Common myeloid progenitor, CD34-positive (primary cell): Measurements from ENCODE around the gene SLX4IP.

ENCODE experiments used
- CTCF ChIA-PET: fragments of 350-600 bp; sonication (Branson Sonifier 250); formaldehyde crosslinking; loops from one replicate; lab custom pipeline; 2021; ENCODE audit warnings: antibody characterized with exemption; lab: Charles Lee
- POLR2A ChIA-PET: fragments of 350-600 bp; sonication (Branson Sonifier 250); formaldehyde crosslinking; loops from one replicate; lab custom pipeline; 2021; ENCODE audit warnings: antibody characterized with exemption; lab: Charles Lee
- DNase-seq, 3 donors: peaks; one replicate each; pipeline versions ENCODE4 v3.0.0 to v3.0.0-alpha.2; 2013
- H3K27ac ChIP-seq, 2 experiments: 1 replicate in 1 of 2; 2 replicates in 1 of 2; pipeline ENCODE4 v1.7.0; 2013; ENCODE audit warnings: inconsistent platforms in 2 of 2, low read length in 2 of 2, mild to moderate bottlenecking in 2 of 2, low read depth in 1 of 2, moderate library complexity in 1 of 2; ENCODE audit not compliant: severe bottlenecking in 2 of 2, insufficient read depth in 1 of 2, poor library complexity in 1 of 2
- H3K27me3 ChIP-seq, 5 experiments: replicated peaks in 2 of 5; 1 replicate in 3 of 5; 2 replicates in 2 of 5; pipeline versions ENCODE4 v1.6.1 to v1.7.0; 2013; ENCODE audit warnings: low read length in 4 of 5, mild to moderate bottlenecking in 2 of 5, moderate library complexity in 2 of 5, inconsistent platforms in 1 of 5; ENCODE audit not compliant: insufficient read depth in 5 of 5, control insufficient read depth in 4 of 5
- H3K36me3 ChIP-seq, 4 experiments: 1 replicate in 2 of 4; 2 replicates in 2 of 4; pipeline versions ENCODE4 v1.6.1 to v1.7.0; 2013; ENCODE audit warnings: low read length in 3 of 4, control low read depth in 1 of 4, mild to moderate bottlenecking in 1 of 4; ENCODE audit not compliant: control insufficient read depth in 4 of 4, insufficient read depth in 4 of 4
- H3K4me1 ChIP-seq, 4 experiments: 1 replicate in 3 of 4; 2 replicates in 1 of 4; pipeline versions ENCODE4 v1.6.1 to v1.7.1; 2013; ENCODE audit warnings: low read length in 3 of 4, mild to moderate bottlenecking in 3 of 4, control low read depth in 1 of 4, inconsistent platforms in 1 of 4, moderate library complexity in 1 of 4; ENCODE audit not compliant: control insufficient read depth in 4 of 4, insufficient read depth in 4 of 4; ENCODE audit errors: control extremely low read depth in 1 of 4
- H3K4me3 ChIP-seq, 7 experiments: 1 replicate in 4 of 7; 2 replicates in 3 of 7; pipeline versions ENCODE4 v1.5.1 to v1.7.0; 2013; ENCODE audit warnings: mild to moderate bottlenecking in 7 of 7, low read length in 6 of 7, moderate library complexity in 6 of 7, inconsistent platforms in 2 of 7, low read depth in 2 of 7, control low read depth in 1 of 7; ENCODE audit not compliant: insufficient read depth in 4 of 7, control insufficient read depth in 1 of 7; ENCODE audit errors: extremely low read depth in 1 of 7
- H3K9me3 ChIP-seq, 5 experiments: 1 replicate in 4 of 5; 2 replicates in 1 of 5; pipeline versions ENCODE4 v1.6.1 to v1.7.1; 2013; ENCODE audit warnings: low read length in 4 of 5, mild to moderate bottlenecking in 2 of 5, inconsistent platforms in 1 of 5, low read depth in 1 of 5, moderate library complexity in 1 of 5; ENCODE audit not compliant: control insufficient read depth in 4 of 5, insufficient read depth in 2 of 5; ENCODE audit errors: control extremely low read depth in 1 of 5
- WGBS: methylation state at CpG from one replicate; pipeline ENCODE4 v1.1.5; 2013; ENCODE audit not compliant: insufficient coverage; 5-methylcytosine and 5-hydroxymethylcytosine counted together

SLX4IP gene

DNA sequence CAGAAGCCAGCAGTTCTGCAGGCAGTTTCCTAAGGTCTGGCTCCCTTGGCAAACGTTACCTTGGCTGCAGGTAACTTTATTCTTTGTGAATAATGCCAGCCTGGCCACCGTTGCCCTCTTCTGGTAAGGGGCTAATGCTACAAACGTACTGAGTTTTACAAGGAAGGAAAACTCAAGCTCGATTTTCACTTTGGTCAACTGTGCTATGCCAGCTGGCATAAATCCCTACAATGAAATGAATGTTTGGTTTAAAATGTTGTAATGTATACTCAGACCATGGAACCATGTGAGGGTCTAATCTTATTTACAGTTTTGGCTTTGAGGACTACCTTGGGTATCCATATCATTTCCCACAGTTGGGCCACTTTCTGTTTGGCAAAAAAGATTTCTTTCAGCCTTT lies 101.4 kb downstream of the SLX4IP start:
- H3K4me3 ChIP-seq: peak overlapping the region in 2 of 7 experiments; percentile 2 to 21
- WGBS: 22% methylated on average over 4 of the region's 4 CpGs
- DNase-seq: peak; percentile 31 to 48 (median 38)
- no peaks in the 10 kb centered on the region for H3K27me3 ChIP-seq
- H3K27ac ChIP-seq: no peak overlapping the region
- peaks cover 0 to 3% (median 0%) of the 10 kb centered on the region in 4 experiments for H3K36me3 ChIP-seq
- H3K4me1 ChIP-seq: peaks cover 0 to 39% (median 12%) of the 10 kb centered on the region in 4 experiments
- ChIA-PET POLR2A (no interaction called here), CTCF (interaction anchor here (0.7 to 9.1 kb wide), 19 partner anchors 11 to 1010 kb away, joined by 3 to 113 read pairs (median 6); partner anchors contain the start of genes MKKS and SLX4IP)
- H3K9me3 ChIP-seq: no peaks in the 10 kb centered on the region

DNA sequence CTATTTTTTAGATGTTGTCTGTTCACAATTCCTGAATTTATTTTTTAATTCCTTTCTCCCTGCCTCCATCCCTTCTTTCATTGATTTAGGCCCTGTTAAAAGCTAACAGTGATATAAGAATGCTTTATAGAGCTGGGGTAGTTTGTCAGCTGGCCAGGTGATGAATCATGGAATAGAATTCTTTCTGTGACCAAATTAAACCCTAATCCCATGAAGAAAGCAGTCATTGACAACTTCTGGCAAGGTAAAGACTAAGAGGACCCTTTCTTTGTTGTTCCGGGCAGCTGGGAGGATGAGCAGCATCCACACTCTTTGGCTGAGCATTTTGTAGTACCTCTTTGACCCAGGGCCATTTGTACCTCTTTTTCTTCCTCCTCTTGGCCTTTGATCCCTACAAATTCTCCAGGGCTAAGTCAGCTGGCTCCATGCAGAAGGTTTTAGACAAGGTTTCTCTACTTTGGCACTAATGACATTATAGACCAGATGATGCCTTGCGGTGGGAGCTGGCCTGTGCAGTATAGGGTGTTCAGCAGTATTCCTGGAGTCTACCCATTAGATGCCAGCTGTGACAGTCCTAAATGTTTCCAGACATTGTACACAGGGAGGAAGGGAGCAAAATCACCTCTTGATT lies 102.9 kb downstream of the SLX4IP start:
- WGBS: 100% methylated on average over 2 of the region's 2 CpGs

DNA sequence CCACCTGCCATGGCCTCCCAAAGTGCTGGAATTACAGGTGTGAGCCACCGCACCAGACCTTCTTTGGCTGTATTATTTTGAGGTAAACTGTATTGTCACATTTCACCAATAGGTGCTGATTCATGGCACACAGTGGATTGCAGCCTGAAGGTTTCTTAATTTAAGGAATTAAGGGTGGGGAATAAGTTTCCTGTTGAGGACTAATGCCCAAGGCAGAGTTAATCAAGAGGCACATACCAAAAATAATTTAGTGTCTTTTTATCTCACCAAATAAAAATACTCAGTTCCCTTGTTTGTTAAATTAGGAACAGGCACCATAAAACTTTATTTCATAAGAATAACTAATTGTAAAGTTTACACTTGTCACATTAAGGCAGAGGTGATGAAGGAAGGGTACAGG lies 103.7 kb downstream of the SLX4IP start:
- POLR2A ChIA-PET: no interaction called here
- Histone ChIP-seq H3K27me3 (no peaks in the 10 kb centered on the region), H3K4me1 (peaks cover 0 to 38% (median 13%) of the 10 kb centered on the region in 4 experiments), H3K9me3 (no peaks in the 10 kb centered on the region), H3K27ac (no peak overlapping the region), H3K36me3 (peaks cover 0 to 3% (median 0%) of the 10 kb centered on the region in 4 experiments), H3K4me3 (no peak overlapping the region)
- WGBS: no CpG with 5 or more reads among the region's 1 CpG
- CTCF ChIA-PET: interaction anchor here (0.6 to 9.1 kb wide), 5 partner anchors 14 to 112 kb away, joined by 3 to 113 read pairs (median 3); no protein-coding TSS in a partner anchor
- no peak for DNase-seq

More for the DNA sequence above, 102.9 kb downstream of the SLX4IP start:
- ChIA-PET POLR2A (no interaction called here), CTCF (interaction anchor here (0.7 to 9.1 kb wide), 8 partner anchors 11 to 1008 kb away, joined by 3 to 113 read pairs (median 3); no protein-coding TSS in a partner anchor)
- H3K4me1 ChIP-seq: peaks cover 0 to 38% (median 13%) of the 10 kb centered on the region in 4 experiments
- no peaks in the 10 kb centered on the region for H3K9me3 ChIP-seq
- H3K27me3 ChIP-seq: no peaks in the 10 kb centered on the region
- H3K4me3 ChIP-seq: no peak overlapping the region
- H3K36me3 ChIP-seq: peaks cover 0 to 3% (median 0%) of the 10 kb centered on the region in 4 experiments
- DNase-seq: no peak
- H3K27ac ChIP-seq: no peak overlapping the region

DNA sequence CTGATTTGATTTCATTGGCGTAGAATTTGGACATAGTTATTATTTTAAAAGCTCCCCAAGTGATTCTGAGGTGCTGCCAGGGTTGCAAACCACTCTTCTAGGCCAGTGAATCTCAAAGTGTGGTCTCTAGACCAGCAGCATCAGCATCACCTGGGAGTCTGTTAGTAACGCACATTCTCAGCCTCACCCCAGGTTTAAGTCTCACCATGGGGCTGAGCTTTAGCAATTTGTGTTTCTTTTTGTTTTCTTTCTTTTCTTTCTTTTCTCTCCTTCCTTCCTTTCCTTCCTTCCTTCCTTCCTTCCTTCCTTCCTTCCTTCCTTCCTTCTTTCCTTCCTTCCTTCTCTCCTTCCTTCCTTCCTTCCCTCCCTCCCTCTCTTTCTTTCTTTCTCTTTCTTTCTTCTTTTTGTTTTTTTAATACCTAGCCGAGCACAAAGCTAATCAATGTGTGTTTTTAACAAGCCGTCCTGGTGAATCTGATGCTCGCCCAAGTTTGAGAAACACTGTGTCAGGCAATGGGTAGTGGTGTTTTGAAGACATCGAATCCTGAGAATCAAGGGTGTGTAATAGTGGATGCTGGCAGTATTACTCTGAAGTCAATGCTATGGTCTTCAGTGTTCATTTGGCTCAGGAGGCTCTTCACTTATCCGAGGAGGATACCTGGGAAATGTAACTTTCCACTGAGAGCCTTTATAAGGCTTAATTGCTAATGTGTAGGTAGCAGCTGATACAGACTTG lies 104.9 kb downstream of the SLX4IP start:
- CTCF ChIA-PET: interaction anchor here (0.7 to 1.6 kb wide), 7 partner anchors 10 to 87 kb away, joined by 3 to 6 read pairs (median 3); no protein-coding TSS in a partner anchor
- Histone ChIP-seq H3K4me1 (peaks cover 0 to 34% (median 13%) of the 10 kb centered on the region in 4 experiments), H3K27me3 (no peaks in the 10 kb centered on the region), H3K36me3 (no peaks in the 10 kb centered on the region), H3K4me3 (peak overlapping the region in 1 of 7 experiments; percentile 43), H3K27ac (no peak overlapping the region), H3K9me3 (no peaks in the 10 kb centered on the region)
- peak in 2 of 3 donors; percentile 18 to 31 for DNase-seq
- POLR2A ChIA-PET: no interaction called here
- WGBS: 85% methylated on average over 6 of the region's 7 CpGs

DNA sequence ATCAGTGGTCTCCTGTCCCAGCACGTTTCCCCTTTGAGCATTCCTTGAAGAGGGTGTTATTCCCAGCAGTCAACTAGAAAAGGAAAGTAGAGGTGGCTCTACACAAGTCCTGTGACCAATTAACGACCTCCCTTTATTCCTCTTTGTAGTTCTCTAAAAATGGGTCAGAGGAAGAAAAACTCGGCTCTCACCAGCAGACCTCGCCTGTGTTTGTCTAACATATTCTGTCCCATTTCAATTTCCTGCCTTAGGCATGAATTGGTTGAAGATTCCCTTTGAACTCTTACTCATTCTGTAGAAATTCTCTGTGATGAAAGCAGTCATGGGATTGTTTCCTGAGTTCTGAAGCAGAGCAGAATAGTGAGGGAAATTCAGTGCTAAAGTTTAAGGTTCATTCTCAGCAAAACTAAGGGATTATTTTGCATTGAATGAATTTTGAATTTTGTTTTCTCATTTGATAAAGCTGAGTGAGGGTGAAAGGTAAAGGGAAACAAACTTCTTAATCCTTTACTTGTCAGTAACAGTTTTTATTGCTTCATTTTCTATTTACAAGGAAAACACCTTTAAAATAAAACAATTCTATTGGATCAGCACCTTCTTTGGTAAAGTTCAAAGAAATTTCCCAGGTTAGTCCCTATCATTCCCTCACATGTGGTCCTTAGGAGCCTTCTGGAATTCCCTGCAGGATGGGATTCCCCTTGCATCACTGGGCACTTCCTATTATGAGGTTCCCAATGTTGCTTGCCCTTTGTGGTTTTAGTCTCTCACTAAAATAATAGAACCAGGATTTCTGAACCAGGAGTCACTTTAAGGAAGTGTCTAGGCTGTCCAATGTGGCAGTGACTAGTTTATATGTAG lies 105.8 kb downstream of the SLX4IP start:
- Histone ChIP-seq H3K36me3 (no peaks in the 10 kb centered on the region), H3K4me3 (peak overlapping the region in 2 of 7 experiments; percentile 10 to 43), H3K27me3 (no peaks in the 10 kb centered on the region), H3K4me1 (peaks cover 0 to 34% (median 13%) of the 10 kb centered on the region in 4 experiments), H3K27ac (no peak overlapping the region), H3K9me3 (no peaks in the 10 kb centered on the region)
- peak in 2 of 3 donors; percentile 18 to 22 for DNase-seq
- CTCF ChIA-PET: interaction anchor here (0.7 to 1.0 kb wide), 4 partner anchors 66 to 80 kb away, joined by 3 to 6 read pairs (median 4); no protein-coding TSS in a partner anchor
- 20% methylated on average over 1 of the region's 4 CpGs for WGBS
- POLR2A ChIA-PET: no interaction called here

DNA sequence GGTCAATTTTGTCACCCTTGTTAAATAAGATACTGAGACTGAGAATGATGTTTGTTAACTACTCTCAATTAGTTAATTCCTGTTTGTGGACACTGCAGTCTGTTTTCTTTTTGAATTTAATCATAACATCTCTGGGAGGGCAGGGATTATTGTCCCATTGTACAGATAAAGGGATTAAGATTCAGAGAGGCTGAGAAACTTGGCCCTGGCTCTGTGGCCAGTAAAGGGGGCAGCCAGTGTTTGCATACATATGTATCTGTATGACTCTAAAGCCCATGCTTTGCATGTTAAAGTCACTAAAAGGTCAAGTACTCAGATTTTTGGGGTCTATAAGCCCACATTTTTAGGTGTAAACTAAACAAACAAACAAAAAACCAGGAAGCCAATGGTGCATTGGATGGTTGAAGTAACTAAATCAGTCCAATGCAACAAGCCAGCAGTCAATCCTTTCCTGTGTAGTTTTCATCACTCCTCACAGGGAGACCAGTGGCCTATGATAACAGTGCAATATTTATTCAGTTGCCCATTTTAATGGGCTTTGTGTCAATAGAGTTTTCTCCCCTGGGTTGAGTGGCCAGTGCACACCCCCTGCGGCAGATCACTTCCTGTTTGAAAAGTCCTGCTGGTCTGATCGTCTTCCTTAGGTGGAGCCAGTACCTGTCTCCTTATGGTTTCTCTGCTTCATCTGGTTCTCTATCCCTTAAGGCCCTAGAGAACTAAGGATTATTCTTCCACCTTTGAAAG lies 106.7 kb downstream of the SLX4IP start:
- Histone ChIP-seq H3K4me1 (peaks cover 0 to 27% (median 11%) of the 10 kb centered on the region in 4 experiments), H3K36me3 (no peaks in the 10 kb centered on the region), H3K27ac (no peak overlapping the region), H3K9me3 (no peaks in the 10 kb centered on the region), H3K4me3 (no peak overlapping the region), H3K27me3 (no peaks in the 10 kb centered on the region)
- DNase-seq: no peak
- ChIA-PET POLR2A (no interaction called here), CTCF (no interaction called here)
- 82% methylated on average over 2 of the region's 2 CpGs for WGBS
